ENCODE measurements around the gene WFS1. TPM values are rescaled to one million over a fixed set of nuclear protein-coding genes. Genes with fewer than 3 reads are reported as not detected.

The WFS1 gene
- total and polyA plus RNA-seq, 2 of the 8 experiments (the other 6 are each of a cell fraction or from before 2014, with no cell fraction given): 29.1 to 43.1 TPM

- peak overlapping the region; percentile 41 to 90; a peak in 2 of 4 replicates for H3K4me2 ChIP-seq (ENCODE audit: insufficient read depth in 1 of 2, low read depth in 2 of 2, low read length in 2 of 2)
- peaks cover 8% of the 10 kb centered on the region for H3K23me2 ChIP-seq (ENCODE audit: low read depth, low read length)
Measured at GRCh38 chr4:6222761-6223292, 46.8 kb upstream of the WFS1 start.

More at GRCh38 chr4:6222761-6223292, 46.8 kb upstream of the WFS1 start:
- ChIA-PET CTCF (ENCODE audit: partially characterized antibody) (no interaction called here), POLR2A (ENCODE audit: partially characterized antibody) (interaction anchor here (2.3 kb wide), 1 partner anchor 23 kb away, joined by 9 read pairs; no protein-coding TSS in a partner anchor)
- peak in 1 of 2 experiments; percentile 86 for DNase-seq (ENCODE audit: low read depth in 1 of 2, low spot score in 2 of 2)
- no peak overlapping the region for H4K5ac ChIP-seq (ENCODE audit: insufficient read length, low read depth, low read length)
- H3K56ac ChIP-seq (replicated peaks; ENCODE audit: insufficient read length, low read depth, low read length): no peak overlapping the region
- no peak overlapping the region for H3K9ac ChIP-seq (replicated peaks in 1 of 4; ENCODE audit: extremely low read depth in 1 of 4, low read depth in 3 of 4, low read length in 3 of 4)
- H3K27ac ChIP-seq (ENCODE audit: low read depth, low read length): no peak overlapping the region
- H3K23ac ChIP-seq (ENCODE audit: insufficient read length): no peak overlapping the region
- H2AFZ ChIP-seq (ENCODE audit: low read length): no peak overlapping the region
- no peaks in the 10 kb centered on the region for H3K9me3 ChIP-seq (ENCODE audit: insufficient read depth in 2 of 2, low read depth in 1 of 2, low read length in 1 of 2)
- TF ChIP-seq RNF2 (IDR thresholded peaks at IDR 0.05; ENCODE audit: borderline replicate concordance, low read depth, low read length, missing control alignments, poor library complexity, severe bottlenecking): no peak
- TF ChIP-seq FOSL1 (IDR thresholded peaks at IDR 0.05; ENCODE audit: insufficient read depth, low read depth, low read length): no peak
- TF ChIP-seq EGR1 (IDR thresholded peaks at IDR 0.05; ENCODE audit: borderline replicate concordance, low read depth, low read length): peak; percentile 67; the same call in 1 of the 2 replicates
- no peak for TF ChIP-seq SIX5 (IDR thresholded peaks at IDR 0.05; ENCODE audit: low read depth, low read length)
- peak; percentile 81 for TF ChIP-seq KDM1A (IDR thresholded peaks at IDR 0.05; ENCODE audit: borderline replicate concordance, low read length)
- 0 out of 4 replicates have a peak, but pooled peaks of 1 of the 2 experiments have one; percentile 5 for TF ChIP-seq HDAC2 (IDR thresholded peaks at IDR 0.05; ENCODE audit: borderline replicate concordance in 1 of 2, low read depth in 2 of 2, low read length in 2 of 2)
- TF ChIP-seq SP1 (IDR thresholded peaks at IDR 0.05; ENCODE audit: low read depth, low read length): peak; percentile 98
- no peak for TF ChIP-seq GABPA (IDR thresholded peaks at IDR 0.05; ENCODE audit: borderline replicate concordance, insufficient read depth, low read length)
- 0 out of 4 replicates have a peak, but pooled peaks of 1 of the 2 experiments have one; percentile 4 for TF ChIP-seq RAD21 (IDR thresholded peaks at IDR 0.05 in 1 of 2, conservative IDR thresholded peaks at IDR 0.05 in 1 of 2; ENCODE audit: low read depth in 2 of 2, low read length in 2 of 2)
- no peak for TF ChIP-seq SUZ12 (IDR thresholded peaks at IDR 0.05; ENCODE audit: low read length)
- FAIRE-seq: peak; percentile 85
- no peak overlapping the region for H4K91ac ChIP-seq (replicated peaks; ENCODE audit: insufficient read length, low read length)
- no peak overlapping the region for H3K14ac ChIP-seq (ENCODE audit: insufficient read length)
- H4K20me1 ChIP-seq (replicated peaks in 1 of 2; ENCODE audit: control insufficient read depth in 1 of 2, insufficient read depth in 2 of 2, low read length in 2 of 2): peaks cover 0 to 5% of the 10 kb centered on the region in 2 experiments
- no peaks in the 10 kb centered on the region for H3K36me3 ChIP-seq (ENCODE audit: control insufficient read depth in 2 of 4, insufficient read depth in 4 of 4, low read length in 3 of 4)
- H2BK120ac ChIP-seq (replicated peaks; ENCODE audit: low read depth, low read length): no peak overlapping the region
- no peak overlapping the region for H3K18ac ChIP-seq (ENCODE audit: extremely low read depth, low read length)
- WGBS, 2 experiments (ENCODE audit: extremely low coverage in 1 of 2, insufficient coverage in 1 of 2, insufficient read length in 1 of 2, insufficient replicate concordance in 2 of 2, low coverage in 1 of 2, low lambda C conversion rate in 2 of 2, missing lambda C conversion rate in 1 of 2): 49% methylated on average over 10 of the region's 10 CpGs; no CpG with 5 or more reads in 1 of the 2 experiments
- no peak overlapping the region for H3K4ac ChIP-seq (replicated peaks; ENCODE audit: insufficient read length, low read depth, low read length)
- H3K4me1 ChIP-seq (replicated peaks in 1 of 4; ENCODE audit: control insufficient read depth in 3 of 4, insufficient read depth in 4 of 4, low read length in 3 of 4): peaks cover 0 to 4% (median 1%) of the 10 kb centered on the region in 4 experiments; a peak in 4 of 7 replicates
- H3K4me3 ChIP-seq (ENCODE audit: extremely low read depth in 1 of 4, insufficient read depth in 2 of 4, low read depth in 3 of 4, low read length in 4 of 4): peak overlapping the region in 1 of 4 experiments; percentile 81; a peak in 1 of 8 replicates
- H3K27me3 ChIP-seq (replicated peaks in 1 of 4; ENCODE audit: control insufficient read depth in 3 of 4, extremely low read depth in 1 of 4, insufficient read depth in 3 of 4, low read length in 3 of 4): peaks cover 0 to 11% (median 7%) of the 10 kb centered on the region in 4 experiments; a peak in 4 of 7 replicates
- H2BK15ac ChIP-seq (ENCODE audit: low read length): no peak overlapping the region
- no peak overlapping the region for H2BK12ac ChIP-seq (ENCODE audit: low read depth, low read length)
- no peak overlapping the region for H4K8ac ChIP-seq (ENCODE audit: extremely low read depth, insufficient read depth, low read length)
- no peak overlapping the region for H2AK5ac ChIP-seq (ENCODE audit: low read depth, low read length)
- H3K79me2 ChIP-seq (ENCODE audit: control insufficient read depth in 1 of 2, insufficient read depth in 2 of 2, low read length in 2 of 2): no peaks in the 10 kb centered on the region
- H3K79me1 ChIP-seq (ENCODE audit: low read depth, low read length): no peaks in the 10 kb centered on the region
- no peak overlapping the region for H2BK20ac ChIP-seq (ENCODE audit: low read length)
- H2BK5ac ChIP-seq (ENCODE audit: low read depth, low read length): no peak overlapping the region
